Brain microvascular endothelial cell (primary cell): ENCODE data around the gene RAPGEF4.

ENCODE experiments used
- DNase-seq: peaks from one replicate; pipeline ENCODE4 v3.0.0-alpha.2; 2020
- H3K27ac ChIP-seq: fragments of 250-450 bp; sonication (Bioruptor Pico); 2 replicates; pipeline ENCODE4 v1.5.1; 2020; ENCODE audit warnings: mild to moderate bottlenecking, moderate library complexity
- H3K27me3 ChIP-seq: fragments of 250-450 bp; sonication (Bioruptor Pico); replicated peaks from 2 replicates; pipeline ENCODE4 v1.5.1; 2020; ENCODE audit warnings: mild to moderate bottlenecking
- H3K36me3 ChIP-seq: fragments of 250-450 bp; sonication (Bioruptor Pico); replicated peaks from 2 replicates; pipeline ENCODE4 v1.5.1; 2020; ENCODE audit warnings: mild to moderate bottlenecking
- H3K4me3 ChIP-seq: 2 replicates; pipeline ENCODE4 v1.5.1; 2011; ENCODE audit warnings: low read depth, mild to moderate bottlenecking, control low read depth, low read length, moderate library complexity
- in situ Hi-C: cut with HindIII; loops from 2 replicates; pipeline ENCODE4 v1.10.0; 2017; ENCODE audit warnings: low sequenced_read_pairs, low pct_ligation_motif_present
- TF ChIP-seq, protein P1 (sequence below): IDR thresholded peaks from 2 replicates; pipeline ENCODE4 v1.5.1; 2011; ENCODE audit warnings: low read depth, mild to moderate bottlenecking, moderate library complexity, low read length, control low read depth, inconsistent platforms; ENCODE audit errors: missing control alignments

The RAPGEF4 gene

DNA sequence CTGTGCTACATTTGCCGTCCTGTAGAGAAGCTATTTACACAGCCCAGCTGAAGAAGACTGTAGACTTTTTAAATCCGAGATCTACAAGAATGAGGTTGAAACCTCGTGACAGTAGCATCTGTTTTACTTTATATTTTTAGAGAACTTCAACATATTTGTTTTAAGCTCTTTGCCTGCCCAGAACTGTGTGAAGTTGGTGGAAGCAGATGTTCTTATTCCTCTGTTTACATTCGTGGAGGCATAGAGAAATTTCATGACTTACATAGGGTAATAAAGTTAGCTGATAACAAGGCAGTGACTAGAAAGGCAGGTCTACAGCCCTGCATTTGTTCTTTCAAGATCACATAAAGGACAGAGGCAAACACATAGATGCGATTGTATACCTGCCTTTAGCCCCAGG is 293.0 kb downstream of the RAPGEF4 start:
- H3K4me3 ChIP-seq, result no peak overlapping the region
- no peak for DNase-seq
- H3K27ac ChIP-seq, result no peak overlapping the region
- no peaks in the 10 kb centered on the region for H3K36me3 ChIP-seq
- in situ Hi-C loops, result loop anchor here (25.0 kb wide), 1 partner anchor 184 kb away; no protein-coding TSS in a partner anchor
- TF ChIP-seq, protein P1, sequence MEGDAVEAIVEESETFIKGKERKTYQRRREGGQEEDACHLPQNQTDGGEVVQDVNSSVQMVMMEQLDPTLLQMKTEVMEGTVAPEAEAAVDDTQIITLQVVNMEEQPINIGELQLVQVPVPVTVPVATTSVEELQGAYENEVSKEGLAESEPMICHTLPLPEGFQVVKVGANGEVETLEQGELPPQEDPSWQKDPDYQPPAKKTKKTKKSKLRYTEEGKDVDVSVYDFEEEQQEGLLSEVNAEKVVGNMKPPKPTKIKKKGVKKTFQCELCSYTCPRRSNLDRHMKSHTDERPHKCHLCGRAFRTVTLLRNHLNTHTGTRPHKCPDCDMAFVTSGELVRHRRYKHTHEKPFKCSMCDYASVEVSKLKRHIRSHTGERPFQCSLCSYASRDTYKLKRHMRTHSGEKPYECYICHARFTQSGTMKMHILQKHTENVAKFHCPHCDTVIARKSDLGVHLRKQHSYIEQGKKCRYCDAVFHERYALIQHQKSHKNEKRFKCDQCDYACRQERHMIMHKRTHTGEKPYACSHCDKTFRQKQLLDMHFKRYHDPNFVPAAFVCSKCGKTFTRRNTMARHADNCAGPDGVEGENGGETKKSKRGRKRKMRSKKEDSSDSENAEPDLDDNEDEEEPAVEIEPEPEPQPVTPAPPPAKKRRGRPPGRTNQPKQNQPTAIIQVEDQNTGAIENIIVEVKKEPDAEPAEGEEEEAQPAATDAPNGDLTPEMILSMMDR, result no peak
- H3K27me3 ChIP-seq, result no peaks in the 10 kb centered on the region

DNA sequence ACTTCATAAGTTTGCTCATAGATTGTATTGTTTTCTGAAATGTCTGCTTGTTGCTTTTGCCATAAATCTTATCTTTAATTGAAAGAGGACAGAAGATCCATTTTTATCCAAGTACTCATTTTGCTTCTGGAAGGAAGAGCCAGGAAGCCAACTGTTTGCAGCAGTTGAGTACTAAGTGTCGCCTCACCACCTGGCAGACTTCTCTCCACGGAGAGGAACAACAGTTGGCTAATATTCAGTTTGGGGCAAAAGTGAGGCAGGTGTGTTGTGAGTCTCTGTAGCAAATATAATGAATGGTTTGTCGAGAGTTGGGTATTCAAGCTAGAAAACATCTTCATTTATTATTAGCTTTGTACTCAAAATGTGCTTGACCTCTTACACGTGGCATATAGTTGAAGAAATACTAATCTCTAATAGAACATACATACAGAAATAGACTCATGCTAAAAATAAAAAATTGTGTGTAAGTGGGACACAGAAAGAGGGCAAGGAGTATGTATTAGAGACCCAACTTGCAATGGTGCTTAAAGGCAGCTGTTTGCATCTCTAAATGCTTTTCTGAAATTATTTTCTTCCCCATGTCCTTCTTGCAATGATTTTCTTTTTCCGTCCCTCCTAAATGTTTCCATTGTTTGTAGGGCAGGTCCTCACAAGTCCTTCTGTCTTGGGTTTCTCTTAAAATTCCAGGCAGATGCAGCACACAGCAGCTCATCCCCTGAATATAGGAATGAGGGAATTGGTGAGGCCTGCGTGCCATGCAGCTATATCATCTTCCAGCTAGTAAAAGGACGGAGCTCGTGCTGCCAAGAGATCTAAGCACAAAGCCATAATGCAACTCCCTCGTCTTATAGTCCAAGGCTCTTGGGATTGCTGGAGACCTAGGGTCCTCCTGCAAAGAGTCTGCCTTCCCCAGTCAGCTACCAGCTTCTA is 295.2 kb downstream of the RAPGEF4 start:
- H3K27ac ChIP-seq, result no peak overlapping the region
- TF ChIP-seq, protein P1, result no peak
- H3K4me3 ChIP-seq, result no peak overlapping the region
- DNase-seq, result no peak
- H3K36me3 ChIP-seq, result no peaks in the 10 kb centered on the region
- in situ Hi-C loops, result loop anchor here (25.0 kb wide), 1 partner anchor 181 kb away; no protein-coding TSS in a partner anchor
- no peaks in the 10 kb centered on the region for H3K27me3 ChIP-seq

DNA sequence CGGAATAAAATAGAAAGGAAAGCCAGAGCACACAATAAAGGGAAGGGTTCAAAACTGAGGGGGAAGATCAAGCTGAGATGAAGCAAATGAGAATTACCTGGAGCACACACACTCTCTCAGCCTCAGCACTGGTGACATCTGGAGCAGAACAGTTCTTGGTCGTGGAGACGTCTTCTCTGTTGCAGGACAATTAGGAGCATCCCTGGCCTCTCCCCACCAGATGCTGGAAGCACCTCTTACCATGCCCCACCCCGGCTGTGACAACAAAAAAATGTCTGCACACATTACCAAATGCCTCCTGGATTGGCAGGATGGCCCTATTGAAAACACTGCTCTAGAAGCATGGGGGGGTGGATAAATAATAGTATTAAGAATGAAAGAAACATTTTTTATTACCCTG is 296.4 kb downstream of the RAPGEF4 start:
- Histone ChIP-seq H3K27ac (no peak overlapping the region), H3K4me3 (no peak overlapping the region), H3K36me3 (no peaks in the 10 kb centered on the region), H3K27me3 (no peaks in the 10 kb centered on the region)
- in situ Hi-C loops, result loop anchor here (25.0 kb wide), 1 partner anchor 180 kb away; no protein-coding TSS in a partner anchor
- DNase-seq, result no peak
- TF ChIP-seq, protein P1, result no peak

DNA sequence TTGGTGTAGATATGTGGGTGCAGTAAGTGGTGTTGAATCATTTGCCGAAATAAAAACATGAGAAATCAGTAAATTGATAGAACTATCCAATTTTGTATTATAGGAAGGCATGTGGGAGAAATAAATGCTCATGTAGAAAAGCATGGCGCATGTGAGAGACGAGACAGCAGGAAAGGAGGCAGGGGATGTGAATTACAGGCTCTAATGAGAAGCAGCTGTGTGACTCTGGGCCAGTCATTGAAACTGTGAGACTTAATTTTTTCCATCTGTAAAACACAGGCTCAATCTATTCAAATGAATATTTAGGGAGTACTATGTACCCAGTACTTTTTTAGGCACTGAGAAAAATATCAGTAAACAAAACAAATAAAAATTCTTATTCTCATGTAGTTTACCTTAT is 297.4 kb downstream of the RAPGEF4 start:
- Histone ChIP-seq H3K27ac (no peak overlapping the region), H3K4me3 (no peak overlapping the region), H3K27me3 (no peaks in the 10 kb centered on the region), H3K36me3 (no peaks in the 10 kb centered on the region)
- TF ChIP-seq, protein P1, result no peak
- DNase-seq, result no peak
- in situ Hi-C loops, result loop anchor here (25.0 kb wide), 1 partner anchor 179 kb away; no protein-coding TSS in a partner anchor

DNA sequence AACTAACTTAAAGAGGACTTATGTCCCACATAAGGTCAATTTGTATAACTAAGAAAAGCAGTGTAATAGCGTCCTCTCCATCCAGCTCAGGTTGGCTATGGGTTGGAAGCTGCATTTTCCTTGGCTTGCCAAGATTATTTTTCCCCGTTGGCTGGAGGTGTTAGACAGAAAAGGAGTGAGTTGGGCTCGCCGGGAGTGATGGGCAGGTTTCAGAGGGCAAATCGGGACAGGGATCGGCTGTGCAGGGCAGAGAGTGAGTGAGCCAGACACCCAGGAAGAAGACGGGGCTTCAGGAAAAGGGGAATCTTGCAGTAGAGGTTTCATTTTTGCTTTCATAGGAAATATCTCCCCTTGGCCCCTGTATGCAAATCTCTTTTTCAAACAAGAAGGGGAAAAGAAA is 298.5 kb downstream of the RAPGEF4 start:
- Histone ChIP-seq H3K36me3 (no peaks in the 10 kb centered on the region), H3K4me3 (no peak overlapping the region), H3K27me3 (no peaks in the 10 kb centered on the region), H3K27ac (no peak overlapping the region)
- in situ Hi-C loops, result loop anchor here (25.0 kb wide), 1 partner anchor 178 kb away; no protein-coding TSS in a partner anchor
- TF ChIP-seq, protein P1, result no peak
- DNase-seq, result no peak
